MCF 10A (cell line): ENCODE results near the gene UGCG. TPM values are rescaled to one million over a fixed set of nuclear protein-coding genes. Genes with fewer than 3 reads are reported as not detected.
"Not testable (repeated sequence)": the region's sequence is repeated elsewhere in the genome, so short reads cannot be mapped to it uniquely, and the experiment has no call there.

ENCODE experiments used
- BruUV-seq: library from RNA; stranded (reverse); fragments of 400-500 nt; replicated peaks from 2 replicates; lab custom pipeline; 2021; lab: Mats Ljungman, UMichigan
- CTCF ChIA-PET: fragments of 300-600 bp; sonication (Branson Sonifier 250); formaldehyde crosslinking; extraction: SDS; loops from one replicate; lab custom pipeline; 2021; ENCODE audit warnings: antibody characterized with exemption, inconsistent platforms; lab: Yijun Ruan, JAX
- POLR2A ChIA-PET: fragments of 300-600, 350-650 bp; sonication (Branson Sonifier 250); formaldehyde crosslinking; extraction: SDS; loops from one replicate; lab custom pipeline; 2020; ENCODE audit warnings: antibody characterized with exemption, inconsistent platforms; lab: Yijun Ruan, JAX
- DNase-seq: peaks from one replicate; pipeline ENCODE4 v3.0.0-alpha.2; 2018; ENCODE audit not compliant: unreplicated experiment
- H3K27ac Mint-ChIP-seq: one replicate; pipeline ENCODE4 v1.8.0; 2022; ENCODE audit warnings: mild to moderate bottlenecking, low read depth, mixed read lengths; ENCODE audit not compliant: unreplicated experiment
- H3K27me3 Mint-ChIP-seq: one replicate; pipeline ENCODE4 v1.8.0; 2022; ENCODE audit warnings: mixed read lengths; ENCODE audit not compliant: insufficient read depth, unreplicated experiment
- H3K36me3 Mint-ChIP-seq: one replicate; pipeline ENCODE4 v1.8.0; 2022; ENCODE audit warnings: mild to moderate bottlenecking, moderate library complexity, mixed read lengths; ENCODE audit not compliant: insufficient read depth, unreplicated experiment
- H3K4me1 Mint-ChIP-seq: one replicate; pipeline ENCODE4 v1.8.0; 2022; ENCODE audit warnings: mixed read lengths; ENCODE audit not compliant: insufficient read depth, unreplicated experiment
- H3K4me3 Mint-ChIP-seq: one replicate; pipeline ENCODE4 v1.8.0; 2022; ENCODE audit warnings: mild to moderate bottlenecking, moderate library complexity, mixed read lengths; ENCODE audit not compliant: unreplicated experiment
- H3K9me3 Mint-ChIP-seq: one replicate; pipeline ENCODE4 v1.8.0; 2022; ENCODE audit warnings: mixed read lengths; ENCODE audit not compliant: unreplicated experiment
- intact Hi-C: fragments of 100-400 bp; cut with micrococcal nuclease; formaldehyde crosslinking; loops from 2 replicates; pipeline ENCODE4 v1.14.1; 2022
- total RNA-seq: library from RNA; stranded (reverse); gene quantifications from 2 replicates; pipeline ENCODE4 v1.2.3, GENCODE V29; 2022
- TF ChIP-seq, protein P1 (sequence below): fragments of 200-600 bp; IDR thresholded peaks from one replicate; pipeline ENCODE4 v1.8.0; 2022; ENCODE audit warnings: antibody characterized with exemption, mild to moderate bottlenecking; ENCODE audit not compliant: unreplicated experiment

UGCG gene
- total RNA-seq, 1 experiment from 2014 or later: 29.5 TPM

DNA sequence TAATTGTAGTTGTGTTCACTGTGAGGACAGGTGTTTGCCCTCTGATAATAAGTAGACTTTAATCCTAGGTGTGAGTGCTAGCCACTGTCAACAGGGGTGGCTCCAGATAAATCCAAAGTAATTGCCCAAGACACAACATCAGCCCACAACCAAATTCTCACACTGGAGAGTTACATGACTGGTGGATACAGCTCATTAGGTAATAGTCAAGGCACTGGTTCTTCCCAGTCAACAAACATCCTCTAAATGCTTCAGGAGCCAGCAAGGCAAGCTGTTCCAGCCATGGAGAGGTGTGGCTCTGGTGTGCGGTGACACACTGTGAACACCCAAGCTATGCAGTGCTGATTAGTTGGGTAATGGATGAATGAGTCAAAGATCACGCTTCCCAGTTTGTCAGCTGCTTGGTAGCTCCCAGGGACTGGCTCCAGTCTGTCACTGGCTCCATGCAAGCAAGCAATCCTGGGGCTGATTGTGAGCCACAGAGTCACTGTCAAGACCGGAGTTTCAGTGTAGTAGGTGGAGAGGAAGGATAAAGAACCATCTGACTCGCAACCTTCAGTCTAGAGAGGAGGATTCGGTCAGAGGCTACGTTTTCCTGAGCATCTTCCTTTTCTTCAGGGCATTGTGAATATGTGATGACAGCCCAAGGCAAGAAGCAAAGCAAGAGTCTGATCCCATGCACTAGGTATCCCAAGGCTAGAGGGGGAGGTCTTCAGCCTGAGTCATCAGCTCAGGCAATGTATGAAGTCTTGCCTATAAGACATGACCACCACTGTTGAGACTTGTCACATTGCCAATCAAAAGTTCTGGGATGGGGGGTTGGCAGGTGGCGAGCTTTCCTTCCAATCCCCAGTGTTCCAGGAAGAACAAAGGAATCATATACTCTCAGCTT is 63.1 kb downstream of the UGCG start:
- intact Hi-C loops: loop anchor here (2.0 to 5.0 kb wide), 4 partner anchors 63 to 113 kb away; partner anchors contain the start of gene UGCG
- peaks cover 37% of the 10 kb centered on the region for H3K4me1 Mint-ChIP-seq
- CTCF ChIA-PET: interaction anchor here (0.5 to 1.6 kb wide), 7 partner anchors 9 to 1613 kb away, joined by 3 to 5 read pairs (median 3); no protein-coding TSS in a partner anchor
- peak; percentile 97 for DNase-seq
- H3K9me3 Mint-ChIP-seq: no peaks in the 10 kb centered on the region
- no peaks in the 10 kb centered on the region for H3K36me3 Mint-ChIP-seq
- H3K27me3 Mint-ChIP-seq: no peaks in the 10 kb centered on the region
- peak overlapping the region; percentile 78 for H3K27ac Mint-ChIP-seq
- POLR2A ChIA-PET: interaction anchor here (0.6 to 7.5 kb wide), 26 partner anchors 11 to 361 kb away, joined by 3 to 69 read pairs (median 4); partner anchors contain the start of gene UGCG
- peak overlapping the region; percentile 13 for H3K4me3 Mint-ChIP-seq
- TSS peak; percentile 35 for BruUV-seq
- TF ChIP-seq, protein P1, sequence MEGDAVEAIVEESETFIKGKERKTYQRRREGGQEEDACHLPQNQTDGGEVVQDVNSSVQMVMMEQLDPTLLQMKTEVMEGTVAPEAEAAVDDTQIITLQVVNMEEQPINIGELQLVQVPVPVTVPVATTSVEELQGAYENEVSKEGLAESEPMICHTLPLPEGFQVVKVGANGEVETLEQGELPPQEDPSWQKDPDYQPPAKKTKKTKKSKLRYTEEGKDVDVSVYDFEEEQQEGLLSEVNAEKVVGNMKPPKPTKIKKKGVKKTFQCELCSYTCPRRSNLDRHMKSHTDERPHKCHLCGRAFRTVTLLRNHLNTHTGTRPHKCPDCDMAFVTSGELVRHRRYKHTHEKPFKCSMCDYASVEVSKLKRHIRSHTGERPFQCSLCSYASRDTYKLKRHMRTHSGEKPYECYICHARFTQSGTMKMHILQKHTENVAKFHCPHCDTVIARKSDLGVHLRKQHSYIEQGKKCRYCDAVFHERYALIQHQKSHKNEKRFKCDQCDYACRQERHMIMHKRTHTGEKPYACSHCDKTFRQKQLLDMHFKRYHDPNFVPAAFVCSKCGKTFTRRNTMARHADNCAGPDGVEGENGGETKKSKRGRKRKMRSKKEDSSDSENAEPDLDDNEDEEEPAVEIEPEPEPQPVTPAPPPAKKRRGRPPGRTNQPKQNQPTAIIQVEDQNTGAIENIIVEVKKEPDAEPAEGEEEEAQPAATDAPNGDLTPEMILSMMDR: no peak

DNA sequence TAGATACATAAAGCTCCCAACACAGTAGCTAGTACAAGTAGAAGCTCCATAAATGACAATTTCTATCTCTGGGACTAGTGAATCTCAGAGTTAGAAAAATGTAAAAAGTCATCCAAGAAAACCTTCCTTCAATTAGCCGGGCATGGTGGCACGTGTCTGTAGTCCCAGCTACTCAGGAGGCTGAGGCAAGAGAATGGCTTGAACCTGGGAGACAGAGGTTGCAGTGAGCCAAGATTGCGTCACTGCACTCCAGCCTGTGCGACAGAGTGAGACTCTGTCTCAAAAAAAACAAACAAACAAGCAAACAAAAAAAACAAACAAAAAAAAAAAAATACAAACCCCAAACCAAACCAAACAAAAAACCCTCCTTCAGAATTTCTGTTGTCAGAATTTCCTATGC is 63.9 kb downstream of the UGCG start:
- BruUV-seq, intact Hi-C loops, H3K36me3 Mint-ChIP-seq, H3K9me3 Mint-ChIP-seq, H3K4me3 Mint-ChIP-seq, DNase-seq, H3K27me3 Mint-ChIP-seq: not testable (repeated sequence)
- peak overlapping the region; percentile 78 for H3K27ac Mint-ChIP-seq
- POLR2A ChIA-PET: interaction anchor here (0.6 to 7.5 kb wide), 13 partner anchors 10 to 251 kb away, joined by 3 to 69 read pairs (median 6); partner anchors contain the start of gene UGCG
- H3K4me1 Mint-ChIP-seq: peaks cover 45% of the 10 kb centered on the region
- CTCF ChIA-PET: interaction anchor here (0.6 to 1.2 kb wide), 7 partner anchors 20 to 1614 kb away, joined by 3 to 6 read pairs (median 3); no protein-coding TSS in a partner anchor

DNA sequence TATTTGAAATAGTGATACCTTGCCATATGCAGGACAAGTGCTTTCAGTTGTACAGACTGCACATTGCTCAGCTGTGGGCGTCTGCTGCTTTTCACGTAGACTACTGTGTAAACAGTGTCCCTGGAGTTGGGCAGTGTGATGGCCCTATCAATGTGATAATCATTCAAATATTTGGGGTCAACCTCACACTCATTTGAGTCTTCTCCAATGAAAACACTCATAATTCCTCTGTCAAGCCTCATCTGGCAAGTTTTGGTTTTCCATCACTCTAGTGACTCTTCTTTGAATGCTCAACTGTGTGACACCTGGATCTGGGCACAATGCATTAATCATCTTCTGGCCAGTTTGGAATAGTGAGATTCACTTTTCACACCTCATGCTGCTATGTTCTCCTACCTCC is 64.4 kb downstream of the UGCG start:
- no peaks in the 10 kb centered on the region for H3K9me3 Mint-ChIP-seq
- DNase-seq: peak; percentile 22

DNA sequence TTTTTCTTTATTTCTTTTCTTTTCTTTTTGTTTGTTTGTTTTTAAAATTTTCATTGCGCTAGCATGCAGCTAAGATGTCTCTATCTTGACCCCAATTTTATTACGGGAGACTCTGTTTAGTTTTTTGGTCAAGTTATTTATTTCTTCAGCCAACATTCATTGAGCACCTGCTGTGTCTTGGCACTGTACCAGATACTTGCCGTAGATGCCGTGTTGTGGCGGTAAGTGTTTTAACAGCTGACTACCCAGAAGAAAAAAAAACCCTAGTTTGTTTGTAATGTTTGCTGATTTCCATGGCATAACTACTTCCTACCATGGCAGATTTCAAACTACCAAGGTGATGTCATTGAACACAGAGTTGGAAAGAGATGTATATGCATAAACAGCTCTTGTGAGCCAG is 65.0 kb downstream of the UGCG start:
- H3K4me1 Mint-ChIP-seq: peaks cover 54% of the 10 kb centered on the region
- intact Hi-C loops: no loop called here
- TF ChIP-seq, protein P1: no peak

More for the DNA sequence above, 64.4 kb downstream of the UGCG start:
- Mint-ChIP-seq H3K27me3 (no peaks in the 10 kb centered on the region), H3K27ac (peak overlapping the region; percentile 53), H3K36me3 (peaks cover 10% of the 10 kb centered on the region), H3K4me1 (peaks cover 50% of the 10 kb centered on the region), H3K4me3 (no peak overlapping the region)
- CTCF ChIA-PET: interaction anchor here (0.7 to 1.2 kb wide), 4 partner anchors 19 to 119 kb away, joined by 3 to 6 read pairs (median 4); no protein-coding TSS in a partner anchor
- BruUV-seq: no TSS peak
- intact Hi-C loops: no loop called here
- POLR2A ChIA-PET: interaction anchor here (1.4 to 7.5 kb wide), 2 partner anchors 9 to 64 kb away, joined by 5 to 69 read pairs; partner anchors contain the start of gene UGCG
- TF ChIP-seq, protein P1: no peak

More for the DNA sequence above, 65.0 kb downstream of the UGCG start:
- POLR2A ChIA-PET: interaction anchor here (0.7 to 7.5 kb wide), 5 partner anchors 9 to 330 kb away, joined by 3 to 69 read pairs (median 4); partner anchors contain the start of genes DNAJC25 and UGCG
- H3K36me3 Mint-ChIP-seq: peaks cover 13% of the 10 kb centered on the region
- H3K27ac Mint-ChIP-seq: peak overlapping the region; percentile 53
- H3K9me3 Mint-ChIP-seq: no peaks in the 10 kb centered on the region
- CTCF ChIA-PET: interaction anchor here (1.3 kb wide), 1 partner anchor 52 kb away, joined by 3 read pairs; no protein-coding TSS in a partner anchor
- no peaks in the 10 kb centered on the region for H3K27me3 Mint-ChIP-seq
- BruUV-seq: no TSS peak
- H3K4me3 Mint-ChIP-seq: no peak overlapping the region
- DNase-seq: peak; percentile 82
